HG03575 (cell line): ENCODE data around the gene PTPRD.
"Not testable (repeated sequence)": the region's sequence is repeated elsewhere in the genome, so short reads cannot be mapped to it uniquely, and the experiment has no call there.

Experiments
- ATAC-seq: cut with Tn5 transposase; IDR thresholded peaks from one replicate; pipeline ENCODE4 v1.9.1; 2021; ENCODE audit not compliant: unreplicated experiment, insufficient number of reproducible peaks, low FRiP score; ENCODE audit errors: extremely low read depth

Gene PTPRD

GRCh38 chr9:10523164-10523563 is 89.6 kb downstream of the PTPRD start:
- no peak for ATAC-seq

GRCh38 chr9:10512144-10512543 is 100.7 kb downstream of the PTPRD start:
- no peak for ATAC-seq

GRCh38 chr9:10488937-10489336 is 123.9 kb downstream of the PTPRD start:
- no peak for ATAC-seq

DNA sequence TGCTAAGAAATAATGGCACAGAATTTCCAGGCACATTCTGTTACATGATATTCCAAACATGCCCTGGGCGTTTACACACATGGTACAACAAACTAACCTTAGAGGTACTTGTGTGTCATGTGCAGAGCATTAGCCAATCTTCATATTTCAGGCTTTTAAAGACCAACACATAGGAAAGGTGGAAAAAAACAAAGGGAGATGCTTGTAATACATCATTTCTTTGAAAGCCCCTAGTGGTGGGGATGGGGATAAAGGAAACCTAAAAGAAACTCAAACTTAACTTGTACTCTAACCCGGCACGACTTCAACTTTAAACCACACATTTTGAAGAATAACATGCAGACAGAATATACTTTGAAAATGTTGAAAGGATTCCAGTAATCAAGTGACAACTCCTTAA is 133.6 kb downstream of the PTPRD start:
- no peak for ATAC-seq

GRCh38 chr9:10449201-10449617 is 163.6 kb downstream of the PTPRD start:
- not testable (repeated sequence) for ATAC-seq

DNA sequence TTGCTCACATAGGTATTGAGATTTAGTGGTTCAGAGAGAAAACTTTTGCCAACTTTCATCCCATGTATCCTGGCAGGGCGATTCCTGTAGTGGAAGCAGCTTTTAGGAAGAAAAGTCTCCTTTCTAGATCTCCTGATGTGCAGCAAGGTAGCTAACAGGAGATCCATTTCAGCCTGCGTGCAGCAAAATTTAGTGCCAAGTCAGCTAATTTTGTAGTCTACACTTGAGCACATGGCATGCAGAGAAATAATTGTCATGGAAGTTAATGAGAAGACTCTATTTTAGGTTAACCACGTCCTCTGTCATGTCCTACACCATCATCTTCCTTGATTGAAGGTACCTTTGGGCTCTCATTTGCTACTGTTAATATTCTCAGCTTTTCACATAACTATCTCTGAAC is 165.8 kb downstream of the PTPRD start:
- no peak for ATAC-seq

DNA sequence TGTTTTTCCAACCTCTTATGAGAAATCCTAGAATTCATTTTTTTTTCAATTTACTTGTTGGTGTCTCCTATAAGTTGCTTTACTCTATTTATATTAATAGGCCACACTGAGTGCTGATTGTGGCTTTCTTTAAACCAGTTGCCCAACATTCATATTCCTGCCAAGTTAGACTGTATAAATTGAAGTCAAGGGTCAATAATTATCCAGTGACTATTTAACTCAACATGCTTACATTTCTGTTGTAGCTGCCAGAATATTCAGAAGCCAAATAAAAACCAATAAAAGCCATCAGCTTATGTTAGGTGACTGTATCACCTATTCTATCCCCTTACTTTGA is 169.0 kb downstream of the PTPRD start:
- ATAC-seq = no peak

DNA sequence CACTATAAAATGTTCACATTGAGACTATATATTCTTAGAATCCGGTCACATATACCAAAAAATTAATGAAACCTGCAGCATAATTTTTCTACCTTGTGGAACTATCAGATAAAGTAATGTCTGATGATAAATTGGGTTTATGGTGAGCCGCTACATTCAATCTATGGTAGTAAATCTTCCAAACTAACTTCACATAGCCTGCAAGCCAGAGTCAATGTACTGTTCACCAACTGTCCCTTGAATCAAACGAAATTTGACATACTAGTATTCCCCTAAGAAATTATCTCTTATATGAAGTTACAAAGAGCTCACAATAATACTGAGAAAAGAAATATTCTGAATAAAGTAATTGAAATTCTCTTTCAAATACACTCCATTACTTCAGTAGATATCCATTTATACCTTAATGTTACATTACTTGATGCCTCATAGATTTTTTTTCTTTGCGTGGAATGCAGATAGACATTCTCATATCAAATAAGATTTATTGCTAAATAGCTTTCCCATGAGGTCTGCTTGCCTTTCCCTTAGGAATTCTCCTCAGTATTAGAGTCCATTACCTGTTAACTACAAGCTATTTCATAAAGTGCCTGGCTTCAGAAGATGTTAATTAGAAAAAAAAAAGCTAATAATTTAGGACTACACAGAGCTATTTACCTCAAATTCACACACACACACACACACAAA is 169.5 kb downstream of the PTPRD start:
- no peak for ATAC-seq

DNA sequence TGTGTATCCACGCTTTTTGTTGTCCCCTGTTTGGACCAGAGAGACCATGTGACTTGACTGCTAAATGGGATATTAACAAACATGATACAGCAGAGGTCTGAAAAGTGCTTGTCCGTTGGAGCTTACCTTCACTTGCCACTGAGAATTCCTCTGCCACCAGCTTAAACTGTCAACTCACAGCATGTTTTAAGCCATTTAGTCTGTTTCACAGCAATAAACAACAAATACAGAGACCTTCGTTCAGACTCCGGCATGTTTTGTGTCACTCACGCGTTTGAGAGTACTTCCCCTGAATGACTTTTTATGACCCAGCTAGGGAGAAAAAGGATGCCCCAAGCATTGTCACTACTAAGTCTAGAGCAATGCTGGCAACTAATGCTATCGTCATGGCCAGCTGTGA is 173.8 kb downstream of the PTPRD start:
- ATAC-seq = no peak

DNA sequence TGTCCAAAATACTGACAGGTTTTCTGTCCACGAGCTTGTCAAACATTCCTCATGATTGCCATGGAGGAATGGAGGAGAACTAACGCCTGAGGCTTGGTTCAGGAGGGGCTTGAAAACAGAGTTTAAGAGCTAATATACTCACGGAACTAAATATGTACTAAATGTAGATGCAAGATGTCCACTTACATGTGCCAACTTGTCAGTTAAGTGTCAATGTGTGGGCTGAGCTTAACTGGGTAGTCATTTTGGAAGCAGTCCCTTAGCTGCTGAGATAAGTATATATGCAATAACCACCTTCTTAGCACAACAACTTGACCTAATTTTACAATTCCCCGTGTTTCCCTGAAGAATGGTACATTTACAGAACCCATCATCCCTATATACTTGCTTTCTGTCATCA is 176.0 kb downstream of the PTPRD start:
- ATAC-seq = no peak

- no peak for ATAC-seq
Observed at GRCh38 chr9:10434412-10434811, 178.4 kb downstream of the PTPRD start.

DNA sequence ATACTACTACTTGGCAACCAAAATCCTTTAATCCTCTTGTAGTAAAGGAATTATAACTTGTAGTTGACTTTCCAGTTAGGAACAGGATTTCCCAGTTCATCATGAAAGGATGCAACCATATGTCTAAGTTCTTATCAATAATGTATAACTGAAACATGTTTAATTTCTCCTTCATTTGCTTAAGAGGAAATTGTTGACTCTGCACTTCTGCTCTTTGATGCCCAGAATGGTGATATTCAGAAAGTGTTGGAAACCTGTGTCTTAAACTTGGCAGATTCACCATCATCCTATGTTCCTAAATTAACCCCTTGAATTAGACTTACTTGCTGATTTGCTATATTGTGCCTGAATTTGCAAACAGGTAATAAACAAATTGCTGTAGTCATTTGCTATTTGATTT is 201.5 kb downstream of the PTPRD start:
- no peak for ATAC-seq

- ATAC-seq = no peak
Observed at GRCh38 chr9:10403283-10403682, 209.5 kb downstream of the PTPRD start.

DNA sequence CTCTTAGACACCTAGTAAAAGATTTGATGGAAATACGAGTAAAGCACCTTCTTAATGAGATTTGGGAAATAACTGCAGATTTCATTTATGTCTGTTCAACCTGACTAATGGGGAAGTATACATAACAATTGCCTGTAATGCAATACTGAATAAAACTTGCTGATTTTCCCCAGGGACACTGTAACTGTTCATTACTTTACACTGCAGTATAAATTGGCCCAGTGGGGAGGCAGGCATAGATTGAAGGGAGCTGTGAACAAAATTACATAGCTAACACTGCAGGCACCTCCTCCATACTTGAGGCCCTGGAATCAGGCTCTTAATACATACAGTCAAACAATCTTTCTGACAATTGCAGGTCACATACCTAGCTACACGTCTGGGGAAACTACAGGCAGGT is 216.2 kb downstream of the PTPRD start:
- no peak for ATAC-seq

- no peak for ATAC-seq
Observed at GRCh38 chr9:10387282-10387681, 225.5 kb downstream of the PTPRD start.

- ATAC-seq = no peak
Observed at GRCh38 chr9:10371824-10372223, 241.0 kb downstream of the PTPRD start.

- peak; percentile 83 for ATAC-seq
Observed at GRCh38 chr9:10366171-10366779, 246.5 kb downstream of the PTPRD start.

DNA sequence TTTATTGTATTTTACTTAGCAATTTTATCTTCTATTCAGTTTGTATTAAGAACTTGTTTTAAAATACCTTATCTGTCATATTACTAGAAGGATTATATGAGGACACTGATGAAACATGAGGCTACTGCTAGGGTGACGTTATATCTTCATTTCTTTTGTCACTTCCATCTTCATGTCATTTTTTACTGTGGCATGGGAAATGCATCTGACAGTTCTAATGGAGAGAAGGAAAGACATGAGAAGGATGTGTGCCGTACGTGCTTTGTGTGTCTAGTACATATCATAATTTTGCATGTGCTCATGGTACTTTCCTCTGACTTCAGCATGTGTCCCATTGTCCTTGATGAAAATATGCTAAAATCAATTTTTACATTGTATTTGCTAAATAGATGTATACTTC is 258.2 kb downstream of the PTPRD start:
- no peak for ATAC-seq

GRCh38 chr9:10345621-10346020 is 267.2 kb downstream of the PTPRD start:
- not testable (repeated sequence) for ATAC-seq

DNA sequence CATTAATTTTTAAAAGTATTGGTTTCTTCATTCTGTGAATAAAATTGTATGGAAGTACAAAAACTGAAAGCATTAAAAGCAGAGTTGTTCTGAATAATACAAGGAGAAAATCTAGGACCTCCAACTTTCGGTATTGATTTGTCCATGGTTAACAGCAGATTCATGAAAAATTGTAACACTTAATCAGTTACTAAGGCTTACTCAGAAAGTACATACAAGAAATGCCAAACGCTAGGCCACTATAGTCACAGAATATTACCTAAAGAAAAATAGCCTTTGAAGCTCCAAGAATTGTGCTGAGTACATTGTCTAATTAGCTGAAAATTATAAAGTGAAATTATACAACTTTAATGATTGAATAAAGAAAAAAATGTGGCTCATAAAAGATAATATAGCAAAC is 271.7 kb downstream of the PTPRD start:
- no peak for ATAC-seq

DNA sequence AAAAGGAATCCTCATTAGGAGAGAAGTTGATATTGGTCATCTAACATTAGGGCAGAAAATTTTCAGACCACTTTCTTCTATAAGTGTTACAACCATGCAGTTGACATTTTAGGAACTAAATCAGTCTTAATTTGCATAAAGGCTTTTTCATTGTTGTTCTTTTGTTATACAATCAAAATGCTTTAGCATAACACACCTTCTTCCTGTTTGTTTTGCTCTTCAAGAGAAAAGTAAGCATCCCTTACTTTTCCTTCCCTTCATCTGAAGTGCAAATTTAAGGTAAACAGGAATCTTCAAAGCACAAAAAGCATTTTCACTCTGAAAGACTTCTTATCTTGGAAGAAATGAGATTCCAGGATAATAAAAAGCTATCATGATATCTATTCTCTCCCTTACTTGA is 273.6 kb downstream of the PTPRD start:
- no peak for ATAC-seq
